Calu3 (cell line): ENCODE results near the gene AMPH. TPM values are rescaled to one million over a fixed set of nuclear protein-coding genes. Genes with fewer than 3 reads are reported as not detected.

Source experiments
- BruUV-seq: library from RNA; stranded (reverse); fragments of 400-500 nt; replicated peaks from 2 replicates; lab custom pipeline; 2021; lab: Mats Ljungman, UMichigan
- CTCF ChIA-PET: fragments of 300-600 bp; sonication (Branson Sonifier 250); formaldehyde crosslinking; loops from one replicate; lab custom pipeline; 2022; ENCODE audit warnings: antibody characterized with exemption; lab: Charles Lee
- DNase-seq: peaks from one replicate; pipeline ENCODE4 v3.0.0; 2022
- H3K27ac Mint-ChIP-seq: one replicate; pipeline ENCODE4 v1.8.0; 2022; ENCODE audit warnings: mixed read lengths; ENCODE audit not compliant: unreplicated experiment
- H3K27me3 Mint-ChIP-seq: one replicate; pipeline ENCODE4 v1.8.0; 2022; ENCODE audit warnings: mixed read lengths; ENCODE audit not compliant: unreplicated experiment
- H3K36me3 Mint-ChIP-seq: one replicate; pipeline ENCODE4 v1.8.0; 2022; ENCODE audit warnings: mild to moderate bottlenecking, moderate library complexity, mixed read lengths; ENCODE audit not compliant: insufficient read depth, unreplicated experiment
- H3K4me1 Mint-ChIP-seq: one replicate; pipeline ENCODE4 v1.8.0; 2022; ENCODE audit warnings: mild to moderate bottlenecking, low read depth, mixed read lengths; ENCODE audit not compliant: unreplicated experiment
- H3K4me3 Mint-ChIP-seq: one replicate; pipeline ENCODE4 v1.8.0; 2022; ENCODE audit warnings: mild to moderate bottlenecking, low read depth, moderate library complexity, mixed read lengths; ENCODE audit not compliant: unreplicated experiment
- H3K9me3 Mint-ChIP-seq: one replicate; pipeline ENCODE4 v1.8.0; 2022; ENCODE audit warnings: low read depth, mixed read lengths; ENCODE audit not compliant: unreplicated experiment
- intact Hi-C: fragments of 100-400 bp; cut with micrococcal nuclease; formaldehyde crosslinking; loops from one replicate; pipeline ENCODE4 v1.10.0; 2022; ENCODE audit not compliant: unreplicated experiment
- total RNA-seq: library from RNA; stranded (reverse); gene quantifications from 2 replicates; pipeline ENCODE4 v1.2.3, GENCODE V29; 2022
- TF ChIP-seq, protein P1 (sequence below): fragments of 200-600 bp; IDR thresholded peaks from one replicate; pipeline ENCODE4 v1.8.0; 2022; ENCODE audit warnings: antibody characterized with exemption; ENCODE audit not compliant: unreplicated experiment

The AMPH gene
- total RNA-seq, 1 experiment from 2014 or later = not detected

DNA sequence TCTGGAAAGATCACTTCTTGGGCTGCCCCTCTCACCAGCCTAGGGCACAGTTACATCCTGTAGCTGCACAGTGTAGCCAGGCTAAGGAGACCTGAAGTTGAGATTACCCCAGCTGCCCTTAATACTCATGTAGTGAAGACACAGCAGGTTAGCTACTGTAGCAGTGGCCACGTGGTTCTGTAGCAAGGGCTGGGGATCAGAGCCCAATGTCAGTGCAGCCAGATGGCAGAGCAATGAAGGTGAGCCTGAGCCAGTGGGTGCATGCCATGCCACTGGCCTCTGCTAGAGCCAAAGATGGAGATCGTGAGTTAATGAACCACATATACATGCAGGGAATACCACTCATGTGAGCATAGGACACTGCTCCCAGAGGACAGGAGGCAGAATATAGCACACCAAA lies 15.5 kb downstream of the AMPH start:
- intact Hi-C loops = no loop called here
- H3K27ac Mint-ChIP-seq = no peak overlapping the region
- H3K4me3 Mint-ChIP-seq = no peak overlapping the region
- no peaks in the 10 kb centered on the region for H3K4me1 Mint-ChIP-seq
- no peaks in the 10 kb centered on the region for H3K36me3 Mint-ChIP-seq
- no TSS peak for BruUV-seq
- DNase-seq = no peak
- H3K9me3 Mint-ChIP-seq = no peaks in the 10 kb centered on the region
- CTCF ChIA-PET = interaction anchor here (1.0 kb wide), 1 partner anchor 19 kb away, joined by 3 read pairs; no protein-coding TSS in a partner anchor
- peaks cover 83% of the 10 kb centered on the region for H3K27me3 Mint-ChIP-seq
- TF ChIP-seq, protein P1, sequence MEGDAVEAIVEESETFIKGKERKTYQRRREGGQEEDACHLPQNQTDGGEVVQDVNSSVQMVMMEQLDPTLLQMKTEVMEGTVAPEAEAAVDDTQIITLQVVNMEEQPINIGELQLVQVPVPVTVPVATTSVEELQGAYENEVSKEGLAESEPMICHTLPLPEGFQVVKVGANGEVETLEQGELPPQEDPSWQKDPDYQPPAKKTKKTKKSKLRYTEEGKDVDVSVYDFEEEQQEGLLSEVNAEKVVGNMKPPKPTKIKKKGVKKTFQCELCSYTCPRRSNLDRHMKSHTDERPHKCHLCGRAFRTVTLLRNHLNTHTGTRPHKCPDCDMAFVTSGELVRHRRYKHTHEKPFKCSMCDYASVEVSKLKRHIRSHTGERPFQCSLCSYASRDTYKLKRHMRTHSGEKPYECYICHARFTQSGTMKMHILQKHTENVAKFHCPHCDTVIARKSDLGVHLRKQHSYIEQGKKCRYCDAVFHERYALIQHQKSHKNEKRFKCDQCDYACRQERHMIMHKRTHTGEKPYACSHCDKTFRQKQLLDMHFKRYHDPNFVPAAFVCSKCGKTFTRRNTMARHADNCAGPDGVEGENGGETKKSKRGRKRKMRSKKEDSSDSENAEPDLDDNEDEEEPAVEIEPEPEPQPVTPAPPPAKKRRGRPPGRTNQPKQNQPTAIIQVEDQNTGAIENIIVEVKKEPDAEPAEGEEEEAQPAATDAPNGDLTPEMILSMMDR = no peak

DNA sequence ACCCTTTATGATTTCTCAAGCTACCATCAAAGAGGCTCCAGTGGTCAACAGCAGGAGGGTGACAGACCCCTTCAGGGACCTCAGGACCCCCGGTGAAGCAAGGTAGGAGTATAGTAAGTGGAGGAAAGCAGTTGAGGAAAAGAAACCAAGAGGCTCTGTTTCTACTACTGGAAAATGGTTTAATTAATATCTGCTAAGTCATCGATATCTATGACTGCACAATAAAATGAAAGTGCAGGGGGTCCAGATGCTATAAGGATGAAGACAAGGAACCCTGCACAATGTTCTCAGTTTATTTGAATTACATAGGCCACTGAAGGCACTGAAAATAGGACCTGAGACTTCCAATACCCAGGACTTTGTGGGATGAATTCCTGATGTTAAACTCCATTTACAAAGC lies 23.7 kb downstream of the AMPH start:
- no peaks in the 10 kb centered on the region for H3K9me3 Mint-ChIP-seq
- no peaks in the 10 kb centered on the region for H3K36me3 Mint-ChIP-seq
- peaks cover 100% of the 10 kb centered on the region for H3K27me3 Mint-ChIP-seq
- H3K27ac Mint-ChIP-seq = no peak overlapping the region
- intact Hi-C loops = no loop called here
- TF ChIP-seq, protein P1 = no peak
- no peak for DNase-seq
- H3K4me1 Mint-ChIP-seq = no peaks in the 10 kb centered on the region
- H3K4me3 Mint-ChIP-seq = no peak overlapping the region
- no TSS peak for BruUV-seq
- CTCF ChIA-PET = no interaction called here

DNA sequence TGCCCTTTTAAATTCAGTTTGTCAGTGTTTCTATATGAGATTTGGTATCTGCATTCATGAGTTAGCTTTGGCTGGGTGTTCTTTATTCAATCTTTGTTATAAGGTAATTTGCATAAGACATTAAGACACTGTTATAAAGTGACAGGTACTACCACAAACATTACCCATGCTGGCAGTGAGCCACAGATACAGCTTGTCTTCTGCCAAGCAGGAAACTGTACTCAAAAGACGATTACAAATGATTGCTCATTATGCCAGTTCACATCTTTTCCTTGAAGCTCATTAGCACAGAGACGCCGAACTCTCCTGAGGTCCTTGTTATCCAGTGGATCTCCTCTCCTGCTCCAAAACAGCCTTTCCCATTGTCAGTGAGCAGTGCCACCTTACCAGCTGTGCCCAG lies 30.4 kb downstream of the AMPH start:
- intact Hi-C loops = no loop called here
- Mint-ChIP-seq H3K9me3 (no peaks in the 10 kb centered on the region), H3K4me1 (no peaks in the 10 kb centered on the region), H3K27me3 (peaks cover 51% of the 10 kb centered on the region), H3K36me3 (no peaks in the 10 kb centered on the region), H3K27ac (no peak overlapping the region), H3K4me3 (no peak overlapping the region)
- TF ChIP-seq, protein P1 = no peak
- CTCF ChIA-PET = no interaction called here
- no peak for DNase-seq
- no TSS peak for BruUV-seq

DNA sequence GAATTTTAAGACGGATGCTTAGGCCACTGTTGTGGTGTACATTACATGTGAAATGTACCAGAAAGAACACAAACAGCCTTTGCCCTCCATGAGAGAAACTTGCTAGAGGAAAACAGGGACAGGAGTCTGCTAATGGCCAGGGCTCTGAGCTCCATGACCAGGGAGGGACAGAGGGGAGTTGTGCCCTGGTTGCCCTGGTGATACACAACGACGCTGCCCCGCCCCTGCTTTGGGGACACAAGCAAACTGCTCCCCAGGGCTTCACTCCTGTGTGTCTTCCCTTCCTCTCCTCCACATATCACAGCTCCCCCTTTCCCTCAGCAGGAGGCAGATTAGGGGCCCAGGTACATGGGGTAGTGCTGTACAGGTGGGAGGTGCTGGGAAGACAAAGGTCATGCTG lies 36.2 kb downstream of the AMPH start:
- CTCF ChIA-PET = no interaction called here
- Mint-ChIP-seq H3K4me1 (no peaks in the 10 kb centered on the region), H3K4me3 (no peak overlapping the region), H3K36me3 (no peaks in the 10 kb centered on the region), H3K27ac (no peak overlapping the region), H3K27me3 (peaks cover 62% of the 10 kb centered on the region), H3K9me3 (no peaks in the 10 kb centered on the region)
- TF ChIP-seq, protein P1 = no peak
- no peak for DNase-seq
- BruUV-seq = no TSS peak
- intact Hi-C loops = no loop called here
